Caco-2 (cell line): ENCODE results near the gene SLC15A1. TPM values are rescaled to one million over a fixed set of nuclear protein-coding genes. Genes with fewer than 3 reads are reported as not detected.
A peak's percentile ranks its signal among the peaks of the same experiment; 100 is the strongest.

ENCODE experiments used
- BruUV-seq: library from RNA; stranded (reverse); fragments of 400-500 nt; replicated peaks from 2 replicates; lab custom pipeline; 2021; lab: Mats Ljungman, UMichigan
- CTCF ChIA-PET: fragments of 300-600 bp; sonication (Branson Sonifier 250); formaldehyde crosslinking; loops from one replicate; lab custom pipeline; 2022; ENCODE audit warnings: antibody characterized with exemption; lab: Charles Lee
- POLR2A ChIA-PET: fragments of 300-600 bp; sonication (Branson Sonifier 250); formaldehyde crosslinking; loops from one replicate; lab custom pipeline; 2022; ENCODE audit warnings: antibody characterized with exemption; lab: Charles Lee
- DNase-seq, 2 experiments: peaks; one replicate each; pipeline versions ENCODE4 v3.0.0 to v3.0.0-alpha.2; 2020 to 2022
- H3K27me3 ChIP-seq: replicated peaks from 2 replicates; pipeline ENCODE4 v1.6.0; 2011; ENCODE audit warnings: low read length; ENCODE audit not compliant: control insufficient read depth, insufficient read depth
- H3K36me3 ChIP-seq: 2 replicates; pipeline ENCODE4 v1.5.1; 2011; ENCODE audit warnings: low read length; ENCODE audit not compliant: control insufficient read depth, insufficient read depth
- H3K4me1 ChIP-seq: fragments of 250-450 bp; sonication (Bioruptor Pico); 2 replicates; pipeline ENCODE4 v1.5.1; 2020; ENCODE audit warnings: mild to moderate bottlenecking
- H3K4me3 ChIP-seq: 2 replicates; pipeline ENCODE4 v1.5.1; 2011; ENCODE audit warnings: low read depth, mild to moderate bottlenecking, control low read depth, low read length
- H3K9me3 ChIP-seq: fragments of 250-450 bp; sonication (Bioruptor Pico); 2 replicates; pipeline ENCODE4 v1.5.1; 2020; ENCODE audit warnings: mild to moderate bottlenecking, moderate library complexity
- H3K27ac Mint-ChIP-seq: one replicate; pipeline ENCODE4 v1.8.0; 2022; ENCODE audit warnings: mixed read lengths; ENCODE audit not compliant: unreplicated experiment
- H3K27me3 Mint-ChIP-seq: one replicate; pipeline ENCODE4 v1.8.0; 2022; ENCODE audit warnings: mixed read lengths; ENCODE audit not compliant: insufficient read depth, unreplicated experiment
- H3K36me3 Mint-ChIP-seq: one replicate; pipeline ENCODE4 v1.8.0; 2022; ENCODE audit warnings: mild to moderate bottlenecking, mixed read lengths; ENCODE audit not compliant: insufficient read depth, unreplicated experiment
- H3K4me1 Mint-ChIP-seq: one replicate; pipeline ENCODE4 v1.8.0; 2022; ENCODE audit warnings: low read depth, mixed read lengths; ENCODE audit not compliant: unreplicated experiment
- H3K4me3 Mint-ChIP-seq: one replicate; pipeline ENCODE4 v1.8.0; 2022; ENCODE audit warnings: mild to moderate bottlenecking, moderate library complexity, mixed read lengths; ENCODE audit not compliant: unreplicated experiment
- H3K9me3 Mint-ChIP-seq: one replicate; pipeline ENCODE4 v1.8.0; 2022; ENCODE audit warnings: mixed read lengths; ENCODE audit not compliant: unreplicated experiment
- intact Hi-C: fragments of 100-400 bp; cut with micrococcal nuclease; formaldehyde crosslinking; loops from one replicate; pipeline ENCODE4 v1.10.0; 2022; ENCODE audit not compliant: unreplicated experiment
- total RNA-seq: library from RNA; stranded (reverse); gene quantifications from 2 replicates; pipeline ENCODE4 v1.2.3, GENCODE V29; 2022
- TF ChIP-seq, protein P1 (sequence below), 2 experiments: fragments of 200-600 bp in 1 of 2; IDR thresholded peaks; 1 replicate in 1 of 2; 2 replicates in 1 of 2; pipeline versions ENCODE4 v1.5.1 to v1.8.0; 2011 to 2022; ENCODE audit warnings: antibody characterized with exemption in 1 of 2, control low read depth in 1 of 2, inconsistent platforms in 1 of 2, low read depth in 1 of 2, low read length in 1 of 2, mild to moderate bottlenecking in 1 of 2, moderate library complexity in 1 of 2; ENCODE audit not compliant: insufficient read depth in 1 of 2, severe bottlenecking in 1 of 2, unreplicated experiment in 1 of 2

Gene SLC15A1
- total RNA-seq, 1 experiment from 2014 or later: 12.3 TPM

DNA sequence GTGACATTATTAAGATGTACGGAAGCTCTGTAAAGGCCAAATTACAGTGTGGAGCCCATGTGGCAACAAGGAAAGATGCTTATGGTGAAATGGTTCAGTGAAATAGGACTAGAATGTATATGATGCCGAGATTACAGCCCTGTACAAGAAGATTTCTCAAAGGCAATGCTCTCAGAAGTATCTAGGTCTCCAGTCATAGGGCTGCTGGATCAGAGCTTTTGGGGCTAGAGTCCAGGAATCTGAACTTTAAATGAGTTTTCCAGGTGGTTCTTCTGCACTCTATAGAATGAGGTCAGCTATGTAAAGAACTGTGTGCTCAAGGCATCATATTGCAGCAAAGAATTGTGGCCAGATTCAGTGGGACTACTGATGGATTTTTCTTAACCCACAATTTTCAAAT, 100.2 kb downstream of the SLC15A1 start:
- no TSS peak for BruUV-seq
- Mint-ChIP-seq H3K27ac (peak overlapping the region; percentile 96), H3K4me1 (peaks cover 72% of the 10 kb centered on the region), H3K36me3 (peaks cover 5% of the 10 kb centered on the region), H3K27me3 (no peaks in the 10 kb centered on the region), H3K4me3 (peak overlapping the region; percentile 18), H3K9me3 (no peaks in the 10 kb centered on the region)
- POLR2A ChIA-PET: interaction anchor here (0.9 to 2.5 kb wide), 3 partner anchors 21 to 168 kb away, joined by 3 to 11 read pairs (median 3); no protein-coding TSS in a partner anchor
- no peak for DNase-seq
- H3K4me1 ChIP-seq: peaks cover 62% of the 10 kb centered on the region
- H3K4me3 ChIP-seq: no peak overlapping the region
- CTCF ChIA-PET: interaction anchor here (1.1 to 2.8 kb wide), 4 partner anchors 16 to 207 kb away, joined by 4 to 15 read pairs (median 8); no protein-coding TSS in a partner anchor
- H3K9me3 ChIP-seq: no peaks in the 10 kb centered on the region
- no peaks in the 10 kb centered on the region for H3K36me3 ChIP-seq
- TF ChIP-seq, protein P1, sequence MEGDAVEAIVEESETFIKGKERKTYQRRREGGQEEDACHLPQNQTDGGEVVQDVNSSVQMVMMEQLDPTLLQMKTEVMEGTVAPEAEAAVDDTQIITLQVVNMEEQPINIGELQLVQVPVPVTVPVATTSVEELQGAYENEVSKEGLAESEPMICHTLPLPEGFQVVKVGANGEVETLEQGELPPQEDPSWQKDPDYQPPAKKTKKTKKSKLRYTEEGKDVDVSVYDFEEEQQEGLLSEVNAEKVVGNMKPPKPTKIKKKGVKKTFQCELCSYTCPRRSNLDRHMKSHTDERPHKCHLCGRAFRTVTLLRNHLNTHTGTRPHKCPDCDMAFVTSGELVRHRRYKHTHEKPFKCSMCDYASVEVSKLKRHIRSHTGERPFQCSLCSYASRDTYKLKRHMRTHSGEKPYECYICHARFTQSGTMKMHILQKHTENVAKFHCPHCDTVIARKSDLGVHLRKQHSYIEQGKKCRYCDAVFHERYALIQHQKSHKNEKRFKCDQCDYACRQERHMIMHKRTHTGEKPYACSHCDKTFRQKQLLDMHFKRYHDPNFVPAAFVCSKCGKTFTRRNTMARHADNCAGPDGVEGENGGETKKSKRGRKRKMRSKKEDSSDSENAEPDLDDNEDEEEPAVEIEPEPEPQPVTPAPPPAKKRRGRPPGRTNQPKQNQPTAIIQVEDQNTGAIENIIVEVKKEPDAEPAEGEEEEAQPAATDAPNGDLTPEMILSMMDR (IDR thresholded peaks at IDR 0.05; ENCODE audit: insufficient read depth in 1 of 2, low read depth in 1 of 2, low read length in 1 of 2, severe bottlenecking in 1 of 2, unreplicated experiment in 1 of 2): no peak
- intact Hi-C loops: loop anchor here (5.0 kb wide), 1 partner anchor 620 kb away; no protein-coding TSS in a partner anchor
- no peaks in the 10 kb centered on the region for H3K27me3 ChIP-seq

DNA sequence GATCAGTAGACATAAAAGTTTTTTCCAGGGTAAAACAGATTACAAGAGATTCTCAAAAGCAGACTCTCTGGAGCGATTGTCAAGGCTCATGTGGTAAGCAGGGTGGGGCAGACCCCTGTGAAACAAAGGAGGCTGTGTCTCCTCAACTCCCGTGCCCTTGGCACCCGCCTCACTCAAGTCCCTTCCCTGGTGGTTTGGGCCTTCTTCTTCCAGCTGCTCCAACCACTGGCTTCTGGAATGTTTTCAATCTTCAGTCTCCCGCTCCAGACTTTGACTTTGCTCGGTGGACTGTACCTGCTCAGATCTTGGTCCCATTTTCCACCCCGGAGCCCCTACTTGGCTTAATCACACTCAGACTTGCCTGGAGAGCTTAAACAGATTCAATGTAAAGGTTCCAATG, 100.7 kb downstream of the SLC15A1 start:
- Histone ChIP-seq H3K9me3 (no peaks in the 10 kb centered on the region), H3K4me1 (peaks cover 67% of the 10 kb centered on the region), H3K4me3 (no peak overlapping the region), H3K36me3 (no peaks in the 10 kb centered on the region), H3K27me3 (no peaks in the 10 kb centered on the region)
- intact Hi-C loops: loop anchor here (5.0 kb wide), 1 partner anchor 619 kb away; no protein-coding TSS in a partner anchor
- Mint-ChIP-seq H3K9me3 (no peaks in the 10 kb centered on the region), H3K4me3 (peak overlapping the region; percentile 18), H3K27me3 (no peaks in the 10 kb centered on the region), H3K27ac (peak overlapping the region; percentile 96), H3K4me1 (peaks cover 72% of the 10 kb centered on the region), H3K36me3 (peaks cover 5% of the 10 kb centered on the region)
- ChIA-PET POLR2A (interaction anchor here (2.5 kb wide), 1 partner anchor 167 kb away, joined by 11 read pairs; no protein-coding TSS in a partner anchor), CTCF (interaction anchor here (1.1 to 2.2 kb wide), 2 partner anchors 22 to 94 kb away, joined by 4 to 15 read pairs; no protein-coding TSS in a partner anchor)
- BruUV-seq: no TSS peak
- TF ChIP-seq, protein P1 (IDR thresholded peaks at IDR 0.05; ENCODE audit: insufficient read depth in 1 of 2, low read depth in 1 of 2, low read length in 1 of 2, severe bottlenecking in 1 of 2, unreplicated experiment in 1 of 2): no peak
- DNase-seq: no peak

DNA sequence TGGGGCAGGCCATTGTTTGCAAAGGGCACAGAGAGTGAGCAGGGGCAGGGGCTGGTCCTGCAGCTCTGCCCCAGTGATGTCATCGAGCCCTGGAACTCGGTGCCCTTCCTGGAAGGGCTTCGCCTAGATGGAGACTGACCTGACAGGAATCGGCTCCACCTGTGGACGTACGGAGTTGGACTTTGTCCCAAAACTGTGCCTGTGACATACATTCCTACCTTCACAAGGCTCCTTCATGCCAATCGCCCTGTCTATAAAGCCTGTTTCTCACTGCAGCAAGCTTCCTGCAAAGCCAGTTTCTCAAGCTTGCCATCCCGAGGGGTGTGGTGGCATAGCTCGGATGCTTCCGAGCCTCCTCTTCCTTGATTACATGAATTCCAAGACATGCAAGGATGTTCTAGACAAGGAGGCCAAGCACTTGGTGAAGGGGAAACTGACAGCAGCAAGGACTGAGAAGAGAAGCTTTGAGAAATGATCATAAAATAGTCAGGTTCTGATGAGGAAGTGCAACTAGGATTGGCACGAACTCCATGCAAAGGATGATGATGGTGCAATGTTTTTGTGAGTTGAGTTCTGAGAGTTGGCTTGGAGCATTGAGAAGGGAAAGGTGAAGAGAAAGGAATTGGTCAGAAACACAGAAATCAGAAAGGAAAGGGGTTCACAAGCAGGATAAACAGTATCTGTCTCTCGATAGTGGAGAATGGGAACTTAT, 101.9 kb downstream of the SLC15A1 start:
- ChIA-PET POLR2A (interaction anchor here (0.8 to 1.3 kb wide), 3 partner anchors 52 to 141 kb away, joined by 3 read pairs; no protein-coding TSS in a partner anchor), CTCF (interaction anchor here (0.9 to 1.7 kb wide), 3 partner anchors 23 to 205 kb away, joined by 3 to 5 read pairs (median 4); no protein-coding TSS in a partner anchor)
- no peaks in the 10 kb centered on the region for H3K36me3 ChIP-seq
- Mint-ChIP-seq H3K4me3 (peak overlapping the region; percentile 65), H3K27ac (peak overlapping the region; percentile 96), H3K27me3 (no peaks in the 10 kb centered on the region), H3K4me1 (peaks cover 72% of the 10 kb centered on the region), H3K36me3 (peaks cover 5% of the 10 kb centered on the region), H3K9me3 (no peaks in the 10 kb centered on the region)
- DNase-seq: peak; percentile 93 to 98
- H3K9me3 ChIP-seq: no peaks in the 10 kb centered on the region
- H3K27me3 ChIP-seq: no peaks in the 10 kb centered on the region
- H3K4me1 ChIP-seq: peaks cover 75% of the 10 kb centered on the region
- intact Hi-C loops: loop anchor here (1.0 to 5.0 kb wide), 3 partner anchors 67 to 618 kb away; no protein-coding TSS in a partner anchor
- TF ChIP-seq, protein P1 (IDR thresholded peaks at IDR 0.05; ENCODE audit: insufficient read depth in 1 of 2, low read depth in 1 of 2, low read length in 1 of 2, severe bottlenecking in 1 of 2, unreplicated experiment in 1 of 2): no peak
- BruUV-seq: TSS peak; percentile 67
- H3K4me3 ChIP-seq: no peak overlapping the region
